Activated CD8-positive, alpha-beta memory T cell treated with anti-CD3 and anti-CD28 coated beads, Interleukin-2, amount 50 U/mL, for 1 hour (primary cell): ENCODE results near the gene ANKMY2.
"Not testable (repeated sequence)": the region's sequence is repeated elsewhere in the genome, so short reads cannot be mapped to it uniquely, and the experiment has no call there.

Experiments
- DNase-seq: peaks from one replicate; pipeline ENCODE4 v3.0.0-alpha.2; 2020; ENCODE audit errors: extremely low read depth

ANKMY2 gene

DNA sequence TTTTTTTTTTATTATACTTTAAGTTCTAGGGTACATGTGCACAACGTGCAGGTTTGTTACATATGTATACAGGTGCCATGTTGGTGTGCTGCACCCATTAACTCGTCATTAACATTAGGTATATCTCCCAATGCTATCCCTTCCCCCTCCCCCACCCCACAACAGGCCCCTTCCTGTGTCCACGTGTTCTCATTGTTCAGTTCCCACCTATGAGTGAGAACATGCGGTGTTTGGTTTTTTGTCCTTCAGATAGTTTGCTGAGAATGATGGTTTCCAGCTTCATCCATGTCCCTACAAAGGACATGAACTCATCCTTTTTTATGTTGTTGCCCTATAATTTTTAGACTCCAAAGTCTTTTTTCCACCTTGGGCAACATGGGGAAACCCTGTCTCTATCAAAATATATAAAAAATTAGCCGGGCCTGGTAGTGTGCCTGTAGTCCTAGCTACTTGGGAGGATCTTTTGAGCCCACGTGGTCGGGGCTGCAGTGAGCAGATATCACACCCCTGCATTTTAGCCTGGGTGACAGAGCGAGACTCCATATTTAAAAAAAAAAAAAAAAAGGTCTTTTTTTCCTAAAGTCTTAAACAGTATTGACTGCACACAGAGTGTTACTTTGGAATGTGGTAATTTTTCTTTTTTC, 14.4 kb upstream of the ANKMY2 start:
- not testable (repeated sequence) for DNase-seq

DNA sequence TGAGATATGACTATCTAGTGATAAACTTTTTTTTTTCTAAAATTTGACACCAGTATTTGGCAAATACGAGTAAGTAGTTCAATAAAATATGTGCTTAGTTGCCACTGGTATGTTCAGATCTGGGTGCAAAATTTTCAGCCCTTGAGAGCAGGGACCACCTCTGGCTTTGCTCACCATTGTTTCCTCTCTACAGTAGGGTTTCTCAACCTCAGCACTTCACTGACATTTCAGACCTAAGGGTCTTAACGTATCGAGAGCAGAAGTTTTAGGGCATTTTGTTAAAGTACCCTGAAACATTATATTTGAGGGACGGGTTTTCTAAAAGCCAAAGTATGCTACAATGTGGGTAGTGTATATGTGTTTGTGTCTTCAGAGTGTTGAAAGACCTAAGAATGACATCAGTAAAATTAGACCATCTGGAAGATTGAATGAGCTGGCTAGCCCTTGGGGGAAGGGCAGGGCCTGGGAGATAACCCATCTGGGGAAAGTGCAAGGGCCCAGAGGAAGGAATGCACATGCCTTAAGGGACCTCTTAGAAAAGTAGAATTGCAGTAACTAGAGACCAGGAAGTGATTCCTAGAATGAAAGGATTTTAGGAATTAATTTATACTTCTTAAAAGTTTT, 12.2 kb upstream of the ANKMY2 start:
- DNase-seq, result no peak

DNA sequence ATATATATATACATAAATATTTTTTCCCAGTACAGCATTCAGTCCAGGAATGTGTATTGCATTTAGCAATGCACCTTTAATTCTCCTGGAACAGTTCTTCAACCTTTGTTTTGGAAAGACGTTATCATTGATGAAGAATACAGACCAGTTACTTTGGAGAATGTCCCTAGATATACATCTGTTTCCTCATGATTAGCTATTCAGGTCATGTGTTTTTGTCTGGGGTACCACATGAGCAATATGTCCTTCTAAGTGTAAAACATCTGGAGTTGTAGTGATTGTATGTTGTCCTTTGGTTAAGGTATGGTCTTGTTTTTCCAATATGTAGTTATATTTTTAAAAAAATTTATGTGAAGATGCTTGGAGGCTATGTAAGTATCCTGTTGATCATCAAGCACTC, 10.6 kb upstream of the ANKMY2 start:
- DNase-seq, result no peak

DNA sequence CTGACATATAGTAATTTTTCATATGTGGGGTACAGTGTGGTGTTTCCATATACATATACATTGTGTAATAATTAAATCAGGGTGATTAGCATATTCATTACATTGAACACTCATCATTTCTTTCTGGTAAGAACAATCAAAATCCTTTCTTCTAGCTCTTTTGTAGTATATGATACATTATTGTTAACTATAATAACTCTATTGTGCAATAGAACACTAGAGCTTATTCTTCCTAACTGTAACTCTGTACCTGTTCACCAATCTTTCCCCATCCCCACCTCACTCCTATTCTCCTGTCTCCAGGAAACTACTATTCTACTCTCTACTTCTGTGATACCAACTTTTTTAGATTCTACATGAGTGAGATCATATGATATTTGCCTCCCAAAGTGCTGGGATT, 9.8 kb upstream of the ANKMY2 start:
- DNase-seq, result no peak

DNA sequence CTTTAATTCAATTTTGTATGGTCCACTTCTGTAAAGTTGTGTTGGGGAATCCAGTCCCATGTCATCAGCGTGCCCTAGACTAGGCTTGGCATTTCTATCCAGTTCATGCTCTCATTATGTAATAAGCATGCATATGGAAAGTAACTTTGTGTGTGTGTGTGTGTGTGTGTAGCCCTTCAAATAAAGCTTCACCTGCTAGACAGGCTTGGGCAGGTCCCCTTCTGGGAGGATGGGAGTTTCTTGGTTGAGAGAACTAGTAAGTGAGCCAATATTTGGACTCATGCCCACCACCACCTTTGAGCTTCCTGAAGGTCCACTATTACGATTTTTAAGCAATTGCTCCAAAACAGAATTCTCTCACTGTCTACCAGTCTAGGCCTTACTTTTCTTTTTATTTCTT, 7.3 kb upstream of the ANKMY2 start:
- DNase-seq, result no peak

DNA sequence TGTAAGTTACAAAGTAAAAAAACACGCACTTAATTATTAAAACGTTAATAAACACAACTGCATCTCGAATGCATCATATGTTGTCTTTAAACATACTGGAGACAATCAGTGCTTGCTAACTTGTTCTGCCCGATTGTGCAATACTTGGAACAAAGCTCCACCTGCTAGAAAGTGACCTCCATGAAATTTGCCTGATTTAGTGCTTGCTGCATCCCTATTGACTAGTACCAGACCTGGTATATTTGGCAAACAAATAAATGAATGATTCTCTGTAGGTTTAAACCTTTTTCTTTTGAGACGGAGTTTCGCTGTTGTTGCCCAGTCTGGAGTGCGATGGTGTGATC, 6.7 kb upstream of the ANKMY2 start:
- DNase-seq, result no peak

DNA sequence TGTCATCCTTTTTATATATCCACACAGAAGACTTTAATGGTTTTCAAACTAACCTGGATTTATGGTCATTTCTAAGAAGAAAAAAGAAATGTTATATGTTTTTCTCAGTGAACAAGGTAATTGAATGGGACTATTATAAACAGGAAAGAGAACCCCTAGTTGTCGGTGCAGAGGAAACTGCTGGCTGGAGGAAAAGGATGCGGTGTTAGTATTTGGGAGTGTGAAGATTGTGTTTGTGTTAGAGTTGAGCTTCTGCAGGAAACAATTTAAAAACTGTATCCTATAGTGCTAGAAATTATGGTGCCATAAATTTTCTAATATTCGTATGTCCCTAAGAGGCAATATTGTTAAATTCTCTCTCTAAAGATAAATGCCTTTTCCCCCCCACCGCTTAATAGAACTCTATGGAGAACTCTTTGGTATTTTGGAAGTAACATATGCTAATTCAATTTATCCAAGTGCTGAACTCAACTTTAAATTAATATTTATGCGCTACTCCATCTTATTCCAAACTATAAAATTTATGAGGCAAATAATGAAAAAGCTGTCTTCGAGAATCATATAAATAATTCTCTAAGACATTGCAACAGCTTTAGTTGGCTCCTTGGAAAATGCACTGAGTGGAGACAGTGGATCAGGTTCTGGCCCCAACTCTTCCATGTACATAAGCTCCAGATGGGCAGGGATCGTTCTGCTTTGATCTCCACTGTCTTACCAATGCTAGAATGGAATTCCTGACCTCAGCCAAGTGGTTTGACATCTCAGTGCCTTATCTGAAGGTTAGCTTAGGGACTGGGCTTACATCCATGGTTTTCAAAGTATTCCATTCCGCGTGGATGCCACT, 6.1 kb upstream of the ANKMY2 start:
- DNase-seq, result no peak

DNA sequence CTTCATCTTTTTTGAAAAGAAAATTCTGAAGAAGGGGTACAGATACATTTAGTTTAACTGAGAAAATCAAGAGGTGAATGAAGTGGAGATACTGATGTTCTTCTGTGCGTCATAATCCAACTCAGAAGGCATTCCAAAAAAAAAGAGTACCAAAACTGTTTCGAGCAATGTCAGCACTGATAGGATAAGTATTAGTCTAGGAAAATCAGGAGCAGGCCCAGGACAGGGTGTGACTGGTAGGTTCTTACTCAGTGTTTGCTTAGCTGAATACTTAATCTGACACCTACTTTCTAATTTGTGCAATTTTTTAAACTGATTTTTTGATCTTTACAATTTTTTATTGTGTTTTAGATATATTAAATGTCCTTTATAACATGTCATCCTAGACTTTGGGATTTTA, 4.7 kb upstream of the ANKMY2 start:
- no peak for DNase-seq

DNA sequence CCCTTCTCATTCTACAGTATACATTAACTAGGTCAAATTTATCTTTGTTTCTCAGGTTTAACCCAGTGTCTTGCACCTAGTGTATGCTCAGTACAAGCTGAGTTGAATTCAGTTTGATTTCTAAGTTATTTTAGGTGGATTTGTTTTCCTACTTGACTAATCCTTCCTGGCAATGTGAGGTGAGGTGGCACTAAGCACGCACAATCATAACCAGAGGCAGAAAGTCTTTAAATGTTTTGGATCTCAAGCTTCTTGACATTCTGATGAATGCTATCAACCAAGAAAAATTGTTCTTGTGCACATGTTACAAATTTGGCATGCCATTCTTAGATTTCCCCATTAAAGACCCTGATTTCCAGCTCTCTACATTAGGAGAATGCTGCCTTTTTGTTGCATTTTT, 3.6 kb upstream of the ANKMY2 start:
- DNase-seq, result no peak

DNA sequence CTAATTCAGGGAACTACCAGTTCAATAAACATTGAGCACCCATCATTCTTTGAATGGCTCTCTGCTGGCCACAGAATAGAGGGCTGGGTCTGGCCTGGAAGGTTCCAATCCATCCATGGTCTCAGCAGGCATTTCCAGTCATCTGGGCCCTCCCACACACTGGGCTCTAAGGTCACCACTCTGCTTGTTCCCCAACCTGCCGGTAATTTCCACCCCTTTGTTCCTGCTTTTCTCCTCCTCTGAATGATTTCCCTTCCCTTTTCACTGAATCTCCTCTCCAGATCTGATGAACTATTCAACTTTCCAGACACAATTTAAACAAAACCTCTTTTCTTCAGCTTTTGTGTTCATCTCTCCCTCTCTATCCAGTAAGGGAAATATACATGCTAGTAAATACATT, 3.0 kb upstream of the ANKMY2 start:
- no peak for DNase-seq

DNA sequence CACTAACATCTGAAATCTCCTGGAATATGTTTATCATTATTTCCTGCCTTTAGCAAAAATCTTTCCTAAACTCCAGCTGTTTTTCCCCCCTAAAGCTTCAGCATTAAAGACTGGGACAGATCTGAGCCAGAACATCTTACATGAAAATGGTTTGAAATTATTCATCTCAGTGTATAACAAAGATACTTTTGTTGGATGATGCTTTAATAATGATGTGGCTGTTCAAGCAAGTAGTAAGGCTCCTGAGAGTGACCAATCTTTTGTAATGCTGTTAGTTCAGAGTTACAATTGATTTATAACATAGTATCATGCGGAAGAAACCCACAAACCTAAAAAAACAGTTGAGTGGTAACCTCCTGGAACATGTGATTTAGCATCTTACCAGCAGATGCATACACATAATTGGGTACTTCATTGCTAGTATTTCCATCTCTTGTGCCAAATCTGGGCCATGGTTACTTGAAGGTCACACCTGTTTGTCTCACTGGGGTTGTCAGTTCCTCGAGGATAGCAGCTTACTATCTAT, 1.9 kb upstream of the ANKMY2 start:
- no peak for DNase-seq

DNA sequence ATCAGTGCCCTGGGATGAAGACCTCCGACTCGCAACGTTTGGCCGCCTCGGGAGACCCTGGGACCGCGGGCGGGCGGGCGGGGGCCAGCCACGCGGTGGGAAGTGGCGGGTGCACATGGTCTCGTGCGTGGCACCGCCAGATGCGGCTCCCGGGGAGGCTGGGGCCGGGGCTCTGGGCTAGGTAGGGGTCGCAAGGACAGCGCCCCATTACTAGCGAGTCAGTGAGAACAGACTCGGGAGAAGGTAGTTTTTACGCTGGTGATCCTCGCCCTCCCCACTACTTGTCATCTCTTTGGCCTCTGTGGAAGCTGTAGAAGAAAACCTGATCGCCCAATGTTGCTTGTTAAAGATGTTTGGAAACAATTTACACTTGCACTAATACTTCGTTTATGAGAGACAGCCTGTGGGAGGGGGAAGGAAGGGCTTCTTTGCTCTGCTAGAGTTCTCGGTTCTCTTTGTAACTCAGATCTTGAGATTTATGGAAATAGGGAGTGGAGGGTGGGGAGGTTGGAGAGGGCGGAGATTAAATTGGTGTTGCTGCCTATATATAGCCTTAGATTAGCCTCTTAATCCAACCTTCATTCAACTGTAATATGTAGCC, 1.0 kb upstream of the ANKMY2 start:
- no peak for DNase-seq

DNA sequence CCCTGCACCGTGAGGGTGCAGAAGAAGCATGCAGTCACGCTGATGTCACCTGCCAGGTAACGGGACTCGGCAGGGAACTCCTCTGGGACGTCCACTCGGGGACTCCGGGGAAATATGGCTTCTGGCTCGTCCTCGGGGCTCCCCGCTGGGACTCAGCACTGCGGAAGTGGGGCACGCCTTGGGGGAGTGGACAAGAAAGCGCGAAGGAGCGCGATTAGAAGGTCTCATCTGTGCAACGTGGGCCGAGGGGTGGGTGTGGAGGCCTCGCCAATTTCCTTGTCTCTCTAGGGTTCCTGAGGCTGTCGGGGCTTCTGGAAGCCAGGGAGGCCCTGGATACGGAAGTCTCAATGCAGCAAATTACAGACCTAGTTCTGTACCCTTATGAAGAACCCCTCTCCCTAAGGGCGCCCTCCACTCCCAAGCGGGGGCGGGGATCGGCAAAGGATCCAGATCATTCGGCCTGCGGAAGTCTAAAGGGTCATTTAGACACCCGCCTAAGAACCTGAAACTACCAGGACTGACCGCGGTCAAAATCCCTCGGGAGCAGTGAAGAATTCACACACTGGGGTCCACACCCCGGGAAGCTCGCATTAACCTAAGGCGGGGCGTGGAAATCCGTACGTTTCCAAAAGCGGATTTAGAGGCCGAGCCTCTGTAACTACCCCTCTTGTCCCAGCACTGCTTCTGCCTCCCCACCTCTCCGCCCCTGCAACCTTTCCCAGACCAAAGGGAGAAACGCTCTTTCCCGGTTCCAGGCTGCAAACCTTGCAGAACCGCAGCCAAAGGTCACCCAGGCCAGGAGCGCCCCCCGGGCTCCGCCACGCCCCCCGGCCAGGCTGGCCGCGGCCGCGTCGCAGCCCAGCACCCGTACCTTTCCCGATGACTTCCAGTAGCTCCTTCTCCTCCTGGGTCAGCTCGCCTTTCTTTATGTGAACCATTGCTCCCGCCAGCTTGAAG, 640 bp downstream of the ANKMY2 start:
- DNase-seq, result no peak

DNA sequence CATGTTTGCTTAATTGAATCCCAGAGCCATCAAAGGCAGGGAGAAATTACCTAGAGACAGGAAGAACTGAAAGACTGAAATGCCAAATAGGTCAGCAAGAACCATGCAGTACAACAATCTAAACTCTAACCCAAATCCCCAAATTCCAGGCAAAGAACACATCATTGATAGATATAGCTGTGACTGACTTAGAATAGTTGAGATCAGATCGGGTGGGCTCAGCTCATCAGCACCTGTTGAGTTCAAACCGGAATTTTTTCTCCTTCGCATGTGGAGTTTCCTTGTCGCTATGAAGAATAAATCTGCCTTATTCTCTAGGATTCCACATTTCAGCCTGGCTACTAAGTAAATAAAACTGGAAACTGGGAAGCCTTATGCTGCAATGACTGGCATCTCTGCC, 1.4 kb downstream of the ANKMY2 start:
- DNase-seq, result no peak

DNA sequence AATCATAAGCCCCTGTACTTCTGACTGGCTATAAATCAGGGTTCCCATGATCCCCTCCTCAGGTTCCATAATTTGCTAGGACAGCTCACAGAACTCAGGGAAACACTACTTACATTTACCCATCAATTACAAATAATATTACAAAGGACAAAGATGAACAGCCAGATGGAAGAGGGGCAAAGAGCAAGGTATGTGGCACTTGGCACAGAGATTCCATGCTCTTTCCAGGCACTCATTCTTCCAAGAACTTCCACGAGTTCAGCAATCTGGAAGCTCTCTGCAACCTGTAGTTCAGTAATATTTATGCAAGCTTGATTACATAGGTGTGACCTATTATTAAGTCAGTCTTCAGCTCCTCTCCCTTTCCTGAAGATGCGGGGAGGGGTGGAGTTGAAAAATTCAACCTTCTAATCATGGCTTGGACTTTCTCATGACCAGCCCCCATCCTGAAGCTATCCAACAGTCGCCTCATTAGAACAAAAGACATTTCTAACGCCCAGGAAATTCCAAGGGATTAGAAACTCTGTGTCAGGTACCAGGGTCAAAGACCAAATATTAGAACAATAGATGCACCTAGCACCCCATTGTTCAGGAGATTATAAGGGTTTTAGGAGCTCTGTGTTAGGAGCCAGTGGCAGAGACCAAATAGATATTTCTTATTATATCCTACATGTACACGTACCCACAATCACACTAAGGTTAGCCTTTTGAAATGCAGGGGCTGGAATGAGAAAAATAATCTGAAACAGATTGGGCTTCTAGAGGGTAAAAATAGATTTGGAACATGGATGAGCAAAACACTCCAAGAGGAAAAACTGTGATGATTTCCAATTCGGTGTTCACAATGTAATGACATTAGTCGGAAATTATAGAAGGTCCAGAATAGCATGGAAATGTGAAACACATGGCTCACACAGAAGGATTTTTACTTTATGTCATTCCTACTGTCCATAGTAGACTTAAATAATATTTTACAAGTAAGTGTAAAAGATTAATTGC, 7.0 kb downstream of the ANKMY2 start:
- no peak for DNase-seq

DNA sequence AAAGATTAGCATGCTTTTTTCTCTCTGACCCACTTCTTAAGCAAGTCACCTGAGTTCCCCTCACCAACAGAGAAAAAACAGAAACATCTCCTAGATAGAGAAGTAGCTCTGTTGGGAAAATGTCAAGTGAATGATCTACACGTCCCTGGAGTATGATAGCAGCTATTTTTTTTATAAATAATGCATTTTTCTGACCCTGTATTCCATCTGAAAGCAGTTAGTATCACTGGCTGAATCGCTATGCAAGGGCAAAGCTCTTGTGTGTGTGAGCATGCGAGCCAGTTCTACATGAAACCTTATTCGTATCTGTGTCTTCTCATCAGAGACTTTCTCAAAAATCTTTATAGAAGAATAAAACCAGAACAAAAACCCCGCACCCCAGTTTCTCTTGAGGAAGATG, 8.2 kb downstream of the ANKMY2 start:
- no peak for DNase-seq

DNA sequence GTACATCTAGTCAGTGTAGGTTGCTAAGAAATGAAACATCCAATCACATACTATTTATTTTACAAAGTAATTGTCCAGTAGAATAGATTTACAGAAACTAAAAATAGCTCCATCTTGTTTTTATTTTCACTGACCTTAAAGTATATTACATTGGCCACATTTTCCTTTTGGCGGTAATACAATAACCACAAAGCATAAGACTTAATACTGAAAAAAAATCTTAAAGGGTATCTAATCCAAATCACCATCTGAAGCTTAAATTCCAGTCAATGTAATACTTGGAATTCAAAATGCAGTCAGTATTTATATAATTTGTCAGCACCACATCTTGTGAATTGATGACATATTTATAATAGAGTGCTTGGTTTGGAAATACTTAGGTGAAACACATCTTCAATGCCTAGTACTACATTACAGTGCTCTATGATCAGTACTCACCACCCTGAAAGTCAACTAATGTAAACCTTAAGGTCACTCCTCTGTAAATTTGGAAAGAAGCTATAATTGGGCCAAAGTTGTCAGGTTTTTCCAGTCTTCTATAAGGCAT, 8.9 kb downstream of the ANKMY2 start:
- no peak for DNase-seq

DNA sequence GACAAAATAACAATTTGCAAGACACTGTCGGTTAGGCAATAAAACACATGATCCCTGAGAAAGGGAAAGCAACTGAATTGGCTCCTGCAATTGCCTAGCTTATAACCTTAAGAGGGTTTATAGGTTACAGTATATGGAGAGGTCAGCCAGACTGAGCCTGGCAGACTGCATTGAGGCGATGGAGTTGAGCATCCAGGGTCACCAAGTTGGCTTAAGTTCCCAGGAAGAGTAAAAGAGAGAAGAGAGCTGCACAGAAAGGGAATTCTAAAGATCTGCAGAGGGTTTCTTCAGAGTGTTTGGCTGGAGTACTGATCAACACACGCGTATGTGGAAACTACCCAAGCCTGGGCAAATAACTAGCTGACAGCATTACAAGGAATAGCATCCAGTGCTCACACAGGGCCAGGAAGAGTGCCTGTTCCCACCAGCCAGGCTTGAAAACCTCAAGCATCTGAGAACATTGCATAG, 11.2 kb downstream of the ANKMY2 start:
- DNase-seq, result no peak

DNA sequence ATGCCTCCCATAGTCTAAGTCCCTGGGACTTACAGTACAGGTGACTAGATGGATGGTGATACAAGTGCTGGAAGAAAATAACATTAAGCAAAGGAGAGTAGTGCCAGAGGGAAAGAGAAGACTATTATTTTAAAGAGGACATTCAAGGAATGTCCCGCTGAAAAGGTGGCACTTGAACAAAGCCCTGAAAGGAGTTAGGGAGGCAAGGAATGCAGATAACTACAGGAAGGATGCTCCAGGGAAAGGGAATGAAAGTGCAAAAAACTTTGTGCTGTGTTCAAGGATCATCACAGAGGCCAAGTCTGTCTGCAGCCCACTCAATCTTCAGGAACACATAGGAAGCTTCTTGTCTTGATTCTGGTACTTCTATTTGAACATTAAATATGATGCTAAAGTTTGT, 14.9 kb downstream of the ANKMY2 start:
- no peak for DNase-seq

DNA sequence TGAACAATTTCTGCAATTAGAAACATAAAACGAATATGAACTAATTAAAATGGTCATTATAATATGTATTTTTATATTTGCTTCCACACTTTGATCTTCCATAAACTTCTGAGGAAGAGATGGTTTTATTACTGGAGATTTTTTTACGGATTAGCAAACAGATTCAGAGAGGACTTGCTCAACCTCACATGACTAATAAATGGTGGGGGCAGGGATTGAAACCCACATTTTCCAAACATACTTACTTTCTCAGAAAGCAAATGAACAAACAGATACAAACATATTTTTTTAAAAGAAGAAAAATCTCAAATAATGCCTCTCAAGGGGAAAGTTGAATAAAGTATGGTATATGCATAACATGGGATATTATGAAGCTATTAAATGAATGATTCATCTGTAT, 18.3 kb downstream of the ANKMY2 start:
- no peak for DNase-seq
